GM12878 (cell line): ENCODE data around the gene CLCN7. TPM values are rescaled to one million over a fixed set of nuclear protein-coding genes. Genes with fewer than 3 reads are reported as not detected.

ENCODE experiments used
- ATAC-seq: fragments of 200-7000 bp; cut with Tn5 transposase; 3 replicates; pipeline ENCODE4 v1.9.1; 2020; ENCODE audit warnings: mild to moderate bottlenecking, moderate library complexity
- BruUV-seq: library from RNA; stranded (reverse); fragments of 400-500 nt; replicated peaks from 2 replicates; lab custom pipeline; 2021; lab: Mats Ljungman, UMichigan
- CTCF ChIA-PET: fragments of 300-600 bp; sonication (Branson Sonifier 250); formaldehyde crosslinking; extraction: SDS; loops from one replicate; lab custom pipeline; 2021; ENCODE audit warnings: inconsistent platforms; lab: Yijun Ruan, JAX
- POLR2A ChIA-PET: fragments of 350-600 bp; formaldehyde crosslinking; extraction: SDS; loops from one replicate; lab custom pipeline; 2021; ENCODE audit warnings: inconsistent platforms; lab: Charles Lee
- RAD21 ChIA-PET: fragments of 300-600 bp; sonication (Branson Sonifier 250); formaldehyde crosslinking; loops from one replicate; lab custom pipeline; 2023; ENCODE audit warnings: antibody characterized with exemption; ENCODE audit not compliant: unreplicated experiment; lab: Charles Lee
- SMC1A ChIA-PET: fragments of 300-600 bp; sonication (Branson Sonifier 250); formaldehyde crosslinking; loops from one replicate; lab custom pipeline; 2023; ENCODE audit not compliant: unreplicated experiment, uncharacterized antibody; lab: Charles Lee
- DNase-seq: peaks from one replicate; pipeline ENCODE4 v3.0.0-alpha.2; 2011; ENCODE audit warnings: low read depth, low spot score
- FAIRE-seq: peaks from 3 replicates; lab custom pipeline; 2011; peaks lifted over from hg19 to GRCh38; lab: Jason Lieb, UNC
- H2AFZ ChIP-seq: 2 replicates; pipeline ENCODE4 v1.6.0; 2011; ENCODE audit warnings: low read depth, low read length, control low read depth; ENCODE audit not compliant: control insufficient read depth
- H3K27ac ChIP-seq: 2 replicates; pipeline ENCODE4 v1.5.1; 2011; ENCODE audit warnings: control low read depth; ENCODE audit not compliant: control insufficient read depth, insufficient read depth
- H3K27me3 ChIP-seq, 2 experiments: replicated peaks in 1 of 2; 2 replicates each; pipeline versions ENCODE4 v1.6.0 to v1.6.1; 2011; ENCODE audit warnings: low read length in 1 of 2; ENCODE audit not compliant: control insufficient read depth in 2 of 2, insufficient read depth in 2 of 2
- H3K36me3 ChIP-seq, 2 experiments: 2 replicates each; pipeline ENCODE4 v1.5.1; 2011; ENCODE audit warnings: low read length in 1 of 2; ENCODE audit not compliant: control insufficient read depth in 2 of 2, insufficient read depth in 2 of 2
- H3K4me1 ChIP-seq: 2 replicates; pipeline ENCODE4 v1.6.1; 2011; ENCODE audit warnings: mild to moderate bottlenecking, low read length, moderate library complexity, mixed read lengths; ENCODE audit not compliant: control insufficient read depth, insufficient read depth
- H3K4me2 ChIP-seq: 2 replicates; pipeline ENCODE4 v1.6.0; 2011; ENCODE audit warnings: control low read depth; ENCODE audit not compliant: control insufficient read depth, insufficient read depth
- H3K4me3 ChIP-seq: fragments of 200-600 bp; sonication (generic); 2 replicates; pipeline ENCODE4 v1.5.1; 2016
- H3K79me2 ChIP-seq: 2 replicates; pipeline ENCODE4 v1.6.0; 2011; ENCODE audit warnings: low read length; ENCODE audit not compliant: control insufficient read depth, insufficient read depth
- H3K9ac ChIP-seq: 2 replicates; pipeline ENCODE4 v1.8.0; 2011; ENCODE audit warnings: low read length, control low read depth, mixed read lengths; ENCODE audit not compliant: control insufficient read depth, insufficient read depth
- H3K9me3 ChIP-seq: replicated peaks from 3 replicates; pipeline ENCODE4 v1.5.1; 2011; ENCODE audit warnings: mild to moderate bottlenecking, low read length; ENCODE audit not compliant: control insufficient read depth, insufficient read depth
- H4K20me1 ChIP-seq: 2 replicates; pipeline ENCODE4 v1.6.0; 2011; ENCODE audit not compliant: control insufficient read depth, insufficient read depth
- GATAD2B ChIP-seq: fragments of 450-650 bp; conservative IDR thresholded peaks from 2 replicates; pipeline ENCODE4 v1.6.1; 2017; ENCODE audit warnings: low read depth, mild to moderate bottlenecking, moderate library complexity
- HCFC1 ChIP-seq: fragments of 150-350 bp; IDR thresholded peaks from 2 replicates; pipeline ENCODE4 v1.6.1; 2014; ENCODE audit warnings: low read length
- IKZF1 ChIP-seq: fragments of 450-650 bp; conservative IDR thresholded peaks from 2 replicates; pipeline ENCODE4 v1.6.1; 2017; ENCODE audit warnings: antibody characterized with exemption, mild to moderate bottlenecking
- TARDBP ChIP-seq: IDR thresholded peaks from 2 replicates; pipeline ENCODE4 v1.6.1; 2016; ENCODE audit warnings: borderline replicate concordance
- WGBS: methylation state at CpG from one replicate; pipeline ENCODE4 v1.1.6; 2016; ENCODE audit warnings: low lambda C conversion rate; ENCODE audit not compliant: insufficient replicate concordance, insufficient coverage; ENCODE audit errors: missing lambda C conversion rate; 5-methylcytosine and 5-hydroxymethylcytosine counted together
- in situ Hi-C: fragments of 300-500 bp; cut with MboI; formaldehyde crosslinking; loops from 9 replicates; pipeline ENCODE4 v1.14.3; 2018; ENCODE audit warnings: mixed read lengths
- intact Hi-C: fragments of 100-400 bp; cut with micrococcal nuclease; formaldehyde crosslinking; loops from one replicate; pipeline ENCODE4 v1.14.2; 2022; ENCODE audit not compliant: unreplicated experiment
- polyA plus RNA-seq, 11 experiments: library from polyadenylated mRNA; depleted of rRNA in 4 of 11; unstranded in 6 of 11; stranded (reverse) in 5 of 11; fragments of >200 nt; fragmentation: Nextera tagmentation in 4 of 11; fragmentation: Illumina TruSeq in 1 of 11; extraction: Ambion mirVana in 4 of 11; extraction: Trizol in 1 of 11; gene quantifications; 1 replicate in 1 of 11; 2 replicates in 10 of 11; pipeline versions ENCODE4 v1.2.1 to v1.2.3, GENCODE V29; 2011 to 2016; ENCODE audit warnings: inconsistent platforms in 2 of 11, missing spikeins in 2 of 11, low read depth in 1 of 11
- total RNA-seq, 4 experiments: library from RNA; depleted of rRNA in 3 of 4; stranded (reverse); fragments of >200 nt in 3 of 4; fragmentation: Illumina TruSeq in 1 of 4; extraction: Trizol in 1 of 4; gene quantifications; 2 replicates each; pipeline versions ENCODE4 v1.2.1 to v1.2.3, GENCODE V29; 2013 to 2021
- TF ChIP-seq, protein P1 (sequence below): IDR thresholded peaks from 2 replicates; pipeline ENCODE4 v1.6.1; 2011; ENCODE audit warnings: mild to moderate bottlenecking, low read depth, low read length, moderate library complexity; ENCODE audit not compliant: insufficient replicate concordance
- TF ChIP-seq, protein P2 (sequence below): fragments of 450-650 bp; formaldehyde crosslinking; IDR thresholded peaks from 2 replicates; pipeline ENCODE4 v1.5.0; 2022; ENCODE audit warnings: mild to moderate bottlenecking, missing genetic modification characterization
- TF ChIP-seq, protein P3 (sequence below): fragments of 450-650 bp; formaldehyde crosslinking; IDR thresholded peaks from 2 replicates; pipeline ENCODE4 v1.4.0; 2020; ENCODE audit warnings: mild to moderate bottlenecking, moderate library complexity

The CLCN7 gene
- total and polyA plus RNA-seq, 10 of the 15 experiments (the other 5 are each of a cell fraction or from before 2014, with no cell fraction given), result 0.04 to 62.5 (median 19.9) TPM

DNA sequence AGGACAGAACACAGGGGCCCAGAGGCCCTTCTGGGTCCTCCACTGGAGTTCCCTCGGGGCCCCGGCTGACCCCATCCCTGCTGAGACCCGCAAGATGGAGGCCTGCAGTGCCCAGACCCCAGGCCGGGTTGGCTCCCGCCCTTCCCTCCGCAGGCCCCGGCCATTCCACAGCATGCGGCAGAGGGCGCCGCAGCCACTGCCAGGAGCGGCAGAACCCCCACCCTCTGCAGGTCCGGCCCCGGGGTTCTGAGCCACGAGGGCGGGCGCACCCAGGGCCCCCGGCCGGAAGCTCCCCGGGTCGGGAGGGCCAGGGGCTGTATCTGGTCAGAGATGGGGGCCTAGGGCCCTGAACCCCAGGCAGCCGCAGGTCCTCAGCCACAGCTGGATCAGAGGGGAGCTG, 46.3 kb downstream of the CLCN7 start (continued):
- TF ChIP-seq, protein P1, sequence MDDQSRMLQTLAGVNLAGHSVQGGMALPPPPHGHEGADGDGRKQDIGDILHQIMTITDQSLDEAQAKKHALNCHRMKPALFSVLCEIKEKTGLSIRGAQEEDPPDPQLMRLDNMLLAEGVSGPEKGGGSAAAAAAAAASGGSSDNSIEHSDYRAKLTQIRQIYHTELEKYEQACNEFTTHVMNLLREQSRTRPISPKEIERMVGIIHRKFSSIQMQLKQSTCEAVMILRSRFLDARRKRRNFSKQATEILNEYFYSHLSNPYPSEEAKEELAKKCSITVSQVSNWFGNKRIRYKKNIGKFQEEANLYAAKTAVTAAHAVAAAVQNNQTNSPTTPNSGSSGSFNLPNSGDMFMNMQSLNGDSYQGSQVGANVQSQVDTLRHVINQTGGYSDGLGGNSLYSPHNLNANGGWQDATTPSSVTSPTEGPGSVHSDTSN, result no peak
- TF ChIP-seq HCFC1, result no peak
- TF ChIP-seq IKZF1, result no peak
- no peak for TF ChIP-seq TARDBP

DNA sequence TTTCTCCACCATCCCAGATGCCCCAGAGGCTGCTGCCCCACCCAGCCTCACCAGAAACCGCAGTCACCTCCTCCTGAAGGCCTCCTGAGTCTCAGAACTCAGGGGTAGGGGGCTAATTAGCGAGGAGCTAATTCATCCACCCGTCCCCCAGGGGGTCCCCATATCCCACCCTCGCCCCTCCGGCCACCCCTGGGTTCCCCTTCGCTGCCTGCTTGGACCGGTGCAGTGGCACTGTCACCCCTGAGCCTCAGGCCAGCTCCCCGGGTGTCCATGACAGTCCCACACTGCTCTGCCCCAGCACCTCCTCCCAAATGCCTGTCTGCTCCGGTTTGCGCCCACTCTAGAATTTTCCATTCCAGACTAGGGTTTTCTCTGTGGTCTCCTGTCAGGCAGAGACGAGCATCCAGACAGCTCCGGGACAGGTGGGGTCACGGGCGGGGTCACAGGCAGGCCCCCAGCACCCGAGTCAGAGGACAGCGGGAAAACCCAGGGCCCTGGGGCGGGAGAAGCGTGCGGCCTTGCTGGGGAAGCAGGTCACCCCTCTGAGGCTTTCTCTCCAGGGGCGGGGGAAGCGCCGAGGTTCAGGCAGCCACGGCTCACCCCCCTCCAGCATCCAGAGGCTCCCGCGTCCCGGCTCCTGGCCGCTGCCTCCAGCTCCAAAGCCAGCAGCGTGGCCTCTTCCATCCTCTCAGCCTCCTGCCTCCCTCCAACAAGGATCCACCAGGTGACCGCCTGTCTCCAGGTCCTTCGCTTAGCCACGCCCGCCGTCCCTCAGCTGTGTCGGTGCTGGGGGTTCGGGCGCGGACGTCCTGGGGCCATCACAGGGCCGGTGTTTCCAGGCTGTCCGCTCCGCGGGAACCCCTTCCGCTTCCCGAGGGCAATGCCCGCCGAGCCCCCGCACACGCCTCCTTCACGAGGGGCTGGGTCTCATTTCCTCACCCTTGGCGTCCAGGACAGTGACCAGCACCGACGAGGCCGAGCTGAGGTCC, 47.1 kb downstream of the CLCN7 start:
- POLR2A ChIA-PET, result no interaction called here
- in situ Hi-C loops, result no loop called here
- H3K27me3 ChIP-seq, result peaks cover 0 to 7% of the 10 kb centered on the region in 2 experiments; a peak in 3 of 4 replicates
- H3K79me2 ChIP-seq, result no peaks in the 10 kb centered on the region
- no peak overlapping the region for H3K27ac ChIP-seq
- no peaks in the 10 kb centered on the region; the same call in 1 of the 2 replicates for H4K20me1 ChIP-seq
- ATAC-seq (no peak), FAIRE-seq (no peak), DNase-seq (no peak)
- RAD21 ChIA-PET, result interaction anchor here (0.6 kb wide), 1 partner anchor 15 kb away, joined by 3 read pairs; no protein-coding TSS in a partner anchor
- H3K4me2 ChIP-seq, result no peak overlapping the region
- intact Hi-C loops, result no loop called here
- no peaks in the 10 kb centered on the region for H3K36me3 ChIP-seq
- H3K9me3 ChIP-seq, result no peaks in the 10 kb centered on the region
- H2AFZ ChIP-seq, result peak overlapping the region; percentile 44
- CTCF ChIA-PET, result interaction anchor here (0.8 to 2.2 kb wide), 3 partner anchors 65 to 250 kb away, joined by 3 to 6 read pairs (median 4); partner anchors contain the start of genes JPT2 and TELO2
- no peaks in the 10 kb centered on the region for H3K4me1 ChIP-seq
- no peak overlapping the region for H3K4me3 ChIP-seq
- SMC1A ChIA-PET, result interaction anchor here (1.2 kb wide), 1 partner anchor 111 kb away, joined by 3 read pairs; no protein-coding TSS in a partner anchor
- no peak overlapping the region for H3K9ac ChIP-seq
- no TSS peak for BruUV-seq
- WGBS, result 52% methylated on average over 40 of the region's 53 CpGs
- no peak for TF ChIP-seq GATAD2B
- TF ChIP-seq, protein P2, sequence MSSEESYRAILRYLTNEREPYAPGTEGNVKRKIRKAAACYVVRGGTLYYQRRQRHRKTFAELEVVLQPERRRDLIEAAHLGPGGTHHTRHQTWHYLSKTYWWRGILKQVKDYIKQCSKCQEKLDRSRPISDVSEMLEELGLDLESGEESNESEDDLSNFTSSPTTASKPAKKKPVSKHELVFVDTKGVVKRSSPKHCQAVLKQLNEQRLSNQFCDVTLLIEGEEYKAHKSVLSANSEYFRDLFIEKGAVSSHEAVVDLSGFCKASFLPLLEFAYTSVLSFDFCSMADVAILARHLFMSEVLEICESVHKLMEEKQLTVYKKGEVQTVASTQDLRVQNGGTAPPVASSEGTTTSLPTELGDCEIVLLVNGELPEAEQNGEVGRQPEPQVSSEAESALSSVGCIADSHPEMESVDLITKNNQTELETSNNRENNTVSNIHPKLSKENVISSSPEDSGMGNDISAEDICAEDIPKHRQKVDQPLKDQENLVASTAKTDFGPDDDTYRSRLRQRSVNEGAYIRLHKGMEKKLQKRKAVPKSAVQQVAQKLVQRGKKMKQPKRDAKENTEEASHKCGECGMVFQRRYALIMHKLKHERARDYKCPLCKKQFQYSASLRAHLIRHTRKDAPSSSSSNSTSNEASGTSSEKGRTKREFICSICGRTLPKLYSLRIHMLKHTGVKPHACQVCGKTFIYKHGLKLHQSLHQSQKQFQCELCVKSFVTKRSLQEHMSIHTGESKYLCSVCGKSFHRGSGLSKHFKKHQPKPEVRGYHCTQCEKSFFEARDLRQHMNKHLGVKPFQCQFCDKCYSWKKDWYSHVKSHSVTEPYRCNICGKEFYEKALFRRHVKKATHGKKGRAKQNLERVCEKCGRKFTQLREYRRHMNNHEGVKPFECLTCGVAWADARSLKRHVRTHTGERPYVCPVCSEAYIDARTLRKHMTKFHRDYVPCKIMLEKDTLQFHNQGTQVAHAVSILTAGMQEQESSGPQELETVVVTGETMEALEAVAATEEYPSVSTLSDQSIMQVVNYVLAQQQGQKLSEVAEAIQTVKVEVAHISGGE, result no peak
- TF ChIP-seq, protein P3, sequence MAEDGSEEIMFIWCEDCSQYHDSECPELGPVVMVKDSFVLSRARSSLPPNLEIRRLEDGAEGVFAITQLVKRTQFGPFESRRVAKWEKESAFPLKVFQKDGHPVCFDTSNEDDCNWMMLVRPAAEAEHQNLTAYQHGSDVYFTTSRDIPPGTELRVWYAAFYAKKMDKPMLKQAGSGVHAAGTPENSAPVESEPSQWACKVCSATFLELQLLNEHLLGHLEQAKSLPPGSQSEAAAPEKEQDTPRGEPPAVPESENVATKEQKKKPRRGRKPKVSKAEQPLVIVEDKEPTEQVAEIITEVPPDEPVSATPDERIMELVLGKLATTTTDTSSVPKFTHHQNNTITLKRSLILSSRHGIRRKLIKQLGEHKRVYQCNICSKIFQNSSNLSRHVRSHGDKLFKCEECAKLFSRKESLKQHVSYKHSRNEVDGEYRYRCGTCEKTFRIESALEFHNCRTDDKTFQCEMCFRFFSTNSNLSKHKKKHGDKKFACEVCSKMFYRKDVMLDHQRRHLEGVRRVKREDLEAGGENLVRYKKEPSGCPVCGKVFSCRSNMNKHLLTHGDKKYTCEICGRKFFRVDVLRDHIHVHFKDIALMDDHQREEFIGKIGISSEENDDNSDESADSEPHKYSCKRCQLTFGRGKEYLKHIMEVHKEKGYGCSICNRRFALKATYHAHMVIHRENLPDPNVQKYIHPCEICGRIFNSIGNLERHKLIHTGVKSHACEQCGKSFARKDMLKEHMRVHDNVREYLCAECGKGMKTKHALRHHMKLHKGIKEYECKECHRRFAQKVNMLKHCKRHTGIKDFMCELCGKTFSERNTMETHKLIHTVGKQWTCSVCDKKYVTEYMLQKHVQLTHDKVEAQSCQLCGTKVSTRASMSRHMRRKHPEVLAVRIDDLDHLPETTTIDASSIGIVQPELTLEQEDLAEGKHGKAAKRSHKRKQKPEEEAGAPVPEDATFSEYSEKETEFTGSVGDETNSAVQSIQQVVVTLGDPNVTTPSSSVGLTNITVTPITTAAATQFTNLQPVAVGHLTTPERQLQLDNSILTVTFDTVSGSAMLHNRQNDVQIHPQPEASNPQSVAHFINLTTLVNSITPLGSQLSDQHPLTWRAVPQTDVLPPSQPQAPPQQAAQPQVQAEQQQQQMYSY, result no peak
